HG03575 (cell line): Measurements from ENCODE around the gene RIMBP2.
"Not testable (repeated sequence)": the region's sequence is repeated elsewhere in the genome, so short reads cannot be mapped to it uniquely, and the experiment has no call there.

ENCODE experiments used
- ATAC-seq: cut with Tn5 transposase; IDR thresholded peaks from one replicate; pipeline ENCODE4 v1.9.1; 2021; ENCODE audit not compliant: unreplicated experiment, insufficient number of reproducible peaks, low FRiP score; ENCODE audit errors: extremely low read depth

The RIMBP2 gene

DNA sequence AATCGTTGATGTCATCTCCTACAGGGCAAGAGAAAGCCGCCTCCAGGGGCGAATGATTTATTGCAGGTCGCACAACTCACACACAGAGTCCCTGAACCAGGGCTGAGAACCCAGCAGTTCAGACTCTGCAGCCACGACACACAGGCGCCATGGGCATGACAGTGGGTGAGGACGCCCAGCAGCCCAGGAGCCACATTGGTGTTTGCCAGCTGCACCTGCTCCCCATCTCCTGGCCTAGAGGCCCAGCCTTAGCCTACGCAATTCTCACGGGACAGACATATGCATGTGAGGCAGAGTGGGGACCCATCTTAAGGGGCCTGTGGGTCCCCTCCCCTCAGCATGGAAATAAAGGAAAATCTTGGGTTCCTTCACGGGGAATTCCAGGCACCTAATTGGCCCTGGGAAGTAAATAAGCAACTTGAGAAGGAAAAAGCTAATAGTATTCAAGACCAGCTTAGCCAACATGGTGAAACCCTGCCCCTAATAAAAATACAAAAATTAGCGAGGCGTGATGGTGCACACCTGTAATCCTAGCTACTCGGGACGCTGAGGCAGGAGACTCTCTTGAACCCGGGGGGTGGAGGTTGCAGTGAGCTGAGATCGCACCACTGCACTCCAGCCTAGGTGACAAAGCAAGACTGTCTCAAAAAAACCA, 69.3 kb downstream of the RIMBP2 start:
- ATAC-seq = no peak

DNA sequence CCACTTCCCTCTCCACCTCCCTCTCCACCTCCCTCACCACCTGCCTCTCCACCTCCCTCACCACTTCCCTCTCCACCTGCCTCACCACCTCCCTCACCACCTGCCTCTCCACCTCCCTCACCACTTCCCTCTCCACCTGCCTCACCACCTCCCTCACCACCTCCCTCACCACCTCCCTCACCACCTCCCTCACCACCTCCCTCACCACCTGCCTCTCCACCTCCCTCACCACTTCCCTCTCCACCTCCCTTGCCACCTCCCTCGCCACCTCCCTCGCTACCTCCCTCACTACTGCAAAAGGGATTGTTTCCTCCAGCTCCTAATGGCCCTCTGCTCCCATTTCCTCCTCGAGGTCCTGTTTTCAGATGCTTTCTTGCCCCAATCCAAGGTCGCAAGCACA, 69.9 kb downstream of the RIMBP2 start:
- ATAC-seq = not testable (repeated sequence)

DNA sequence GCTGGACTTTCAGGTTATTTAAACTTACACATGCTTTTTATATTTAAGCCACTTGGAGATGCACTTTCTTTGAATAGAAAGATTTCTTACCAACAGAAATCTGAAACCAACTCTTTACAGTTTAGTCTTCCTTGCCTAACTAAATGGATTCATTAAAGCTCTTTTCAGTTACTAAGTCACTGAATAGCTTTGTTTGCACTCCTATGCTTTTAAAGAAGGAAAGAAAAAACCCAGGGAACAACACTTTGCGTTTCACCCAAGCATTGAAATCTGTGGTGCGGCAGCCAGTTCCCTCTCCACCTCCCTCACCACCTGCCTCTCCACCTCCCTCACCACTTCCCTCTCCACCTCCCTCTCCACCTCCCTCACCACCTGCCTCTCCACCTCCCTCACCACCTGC, 70.3 kb downstream of the RIMBP2 start:
- no peak for ATAC-seq

DNA sequence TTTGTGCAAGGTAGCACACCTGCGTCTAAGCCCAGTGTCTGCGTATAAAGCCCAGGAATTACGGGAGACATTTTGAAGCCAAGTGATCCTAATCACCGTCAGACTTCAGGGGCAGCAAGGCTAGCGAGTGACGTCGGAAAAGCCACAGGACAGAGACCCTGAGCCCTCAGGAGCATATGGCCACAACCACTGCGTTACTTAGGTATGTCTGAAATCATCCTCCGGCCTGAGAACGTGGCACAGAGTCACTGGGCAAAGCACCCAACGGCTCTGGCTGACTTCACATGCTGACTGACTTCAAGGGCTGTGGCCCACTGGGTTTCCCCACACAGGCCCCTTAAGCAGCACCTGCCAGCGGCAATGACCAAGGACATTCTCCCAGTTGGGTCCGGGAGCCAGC, 71.5 kb downstream of the RIMBP2 start:
- ATAC-seq = no peak

DNA sequence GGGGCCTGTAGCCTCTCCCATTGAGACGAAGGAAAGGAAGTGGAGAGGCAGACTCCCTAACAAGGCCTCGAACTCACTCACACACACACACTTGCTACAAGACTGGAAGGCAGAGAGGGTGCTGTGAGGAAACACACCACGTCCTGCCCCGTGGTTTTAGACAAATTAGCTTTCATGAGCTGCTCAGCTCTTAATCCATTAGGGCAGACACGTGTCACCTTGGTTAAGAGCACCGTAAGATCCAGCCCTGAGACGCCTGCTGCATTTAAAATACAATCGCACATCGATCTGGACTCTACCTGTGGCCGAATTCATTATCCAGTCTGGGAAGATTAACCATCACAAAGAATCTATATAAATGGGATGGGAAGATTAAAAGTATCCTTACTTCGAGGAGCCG, 72.0 kb downstream of the RIMBP2 start:
- no peak for ATAC-seq

DNA sequence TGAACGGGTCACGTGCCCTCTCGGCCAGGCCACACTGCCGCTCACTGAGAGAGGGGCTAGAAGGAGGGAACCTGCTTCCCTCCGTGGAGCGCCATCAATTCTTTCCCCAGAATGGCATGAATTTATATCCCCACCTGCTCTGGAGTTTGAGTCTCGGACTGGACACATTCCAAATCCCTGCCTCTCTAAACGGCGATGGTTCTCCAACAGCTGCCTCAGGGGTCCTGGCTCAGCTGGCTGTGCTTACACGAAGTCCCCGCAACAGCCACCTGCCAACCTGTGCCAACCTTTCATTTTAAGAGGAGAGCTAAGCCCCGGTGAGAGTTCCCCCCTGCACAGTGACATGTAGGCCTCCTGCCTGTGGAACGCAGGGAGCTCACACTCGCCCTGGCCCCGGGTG, 73.2 kb downstream of the RIMBP2 start:
- ATAC-seq = no peak

DNA sequence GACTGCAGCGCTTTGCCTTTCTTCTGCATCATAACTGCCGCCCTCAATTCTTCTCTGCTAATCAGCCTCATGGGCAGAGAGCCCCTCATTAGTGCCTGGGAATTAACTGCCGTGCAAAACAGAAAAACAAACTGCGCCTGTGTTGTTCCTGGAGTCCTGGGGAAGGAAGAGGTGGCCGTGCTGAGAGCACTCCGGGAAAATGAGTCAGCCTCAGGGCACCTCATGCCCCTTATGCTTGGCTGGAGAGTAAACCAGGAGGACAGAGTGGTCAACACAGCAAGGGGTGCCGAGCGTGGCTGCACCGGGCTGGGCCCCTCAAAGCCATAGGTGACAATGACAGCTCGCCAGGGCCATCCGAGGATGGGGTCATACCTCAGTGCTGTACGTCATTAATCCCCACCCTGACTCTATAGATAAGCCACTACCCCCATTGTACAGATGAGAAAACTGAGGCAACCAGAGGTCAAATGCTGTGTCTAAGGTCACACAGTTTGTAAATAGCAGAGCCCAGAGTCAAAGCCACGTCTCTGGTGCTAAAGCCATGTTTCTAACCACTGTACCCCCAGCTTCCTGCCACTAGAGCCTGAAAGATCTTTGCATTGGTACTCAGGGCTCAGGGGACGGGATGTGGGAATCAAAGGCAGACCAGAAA, 74.4 kb downstream of the RIMBP2 start:
- no peak for ATAC-seq

DNA sequence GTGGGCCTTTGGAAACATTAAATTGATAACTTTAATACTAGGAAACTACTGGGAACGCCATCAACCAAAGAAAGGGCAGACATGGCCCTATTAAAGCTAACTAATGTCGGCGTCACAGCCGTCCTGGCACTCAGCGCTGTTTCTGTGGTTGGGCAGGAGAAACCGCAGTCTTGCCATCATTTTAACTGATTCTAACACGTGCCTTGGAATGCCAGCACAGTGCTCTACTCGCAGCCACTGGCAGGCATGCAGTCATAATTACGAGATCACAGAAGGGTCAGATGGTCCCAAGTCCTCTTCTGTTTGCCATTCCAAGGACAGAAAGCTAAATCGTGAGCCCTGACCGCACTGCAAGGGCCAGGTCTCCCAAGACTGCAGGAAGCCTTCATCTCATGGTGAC, 75.2 kb downstream of the RIMBP2 start:
- ATAC-seq = no peak

DNA sequence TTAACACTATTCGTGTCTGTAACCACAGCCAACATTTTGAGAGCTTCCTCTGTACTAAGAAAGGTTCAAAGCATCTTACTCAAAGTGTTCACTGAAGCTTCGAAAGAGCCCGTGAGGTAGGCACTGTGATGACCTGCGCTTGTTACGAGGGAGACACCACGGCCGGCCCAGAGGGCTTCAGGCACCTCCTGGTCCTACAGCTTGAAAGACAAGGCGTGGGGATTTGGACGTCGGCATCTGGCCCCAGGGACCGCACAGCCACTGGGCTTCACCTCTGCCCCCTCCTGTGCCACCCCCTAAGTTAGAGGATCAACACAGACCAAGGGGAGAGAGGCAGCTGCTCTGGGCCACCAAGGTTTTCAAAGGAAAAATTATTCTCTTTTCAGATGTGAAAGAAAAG, 75.6 kb downstream of the RIMBP2 start:
- no peak for ATAC-seq

DNA sequence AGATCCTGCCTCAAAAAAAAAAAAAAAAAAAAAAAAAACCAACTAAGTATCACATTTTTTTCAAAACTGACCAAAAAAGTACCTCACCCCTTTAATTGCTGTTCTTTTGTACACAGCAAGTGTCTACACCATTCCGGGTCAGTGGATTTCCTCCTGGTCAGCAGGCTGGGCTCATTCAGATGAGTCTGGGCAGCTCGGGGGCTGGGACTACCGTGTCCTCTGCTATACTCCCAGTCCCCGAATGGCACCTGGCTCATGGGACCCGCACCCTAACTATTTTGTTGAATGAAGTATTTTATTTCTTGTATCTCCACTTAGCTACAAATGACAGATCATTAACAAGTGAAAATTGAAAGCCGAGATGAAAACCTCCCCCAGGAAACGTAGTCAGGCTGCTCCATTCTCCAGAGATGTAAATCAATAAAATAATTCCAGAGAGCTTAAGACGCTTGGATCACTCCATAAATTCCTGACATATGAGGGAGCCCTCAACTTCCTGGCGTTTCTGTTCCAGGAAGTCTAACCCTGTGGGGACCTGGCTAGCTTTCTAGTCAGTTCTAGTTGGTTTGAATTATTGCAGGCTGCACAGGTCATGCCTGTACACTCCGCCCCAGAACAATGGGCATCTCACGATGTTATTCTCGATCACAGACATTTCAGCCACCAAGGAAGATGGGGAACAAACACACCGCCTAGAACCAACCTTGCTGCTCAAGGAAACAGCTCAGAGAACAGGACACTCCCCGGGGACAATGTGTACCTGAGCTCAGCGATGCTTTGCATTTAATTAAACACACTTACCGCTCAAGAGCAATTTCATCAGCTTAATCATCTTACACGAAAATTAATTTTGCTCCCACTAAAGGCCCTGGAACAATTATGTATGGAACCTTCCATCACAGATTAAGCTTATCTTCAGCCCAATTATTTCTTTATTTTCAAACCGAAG, 76.3 kb downstream of the RIMBP2 start:
- ATAC-seq = no peak

DNA sequence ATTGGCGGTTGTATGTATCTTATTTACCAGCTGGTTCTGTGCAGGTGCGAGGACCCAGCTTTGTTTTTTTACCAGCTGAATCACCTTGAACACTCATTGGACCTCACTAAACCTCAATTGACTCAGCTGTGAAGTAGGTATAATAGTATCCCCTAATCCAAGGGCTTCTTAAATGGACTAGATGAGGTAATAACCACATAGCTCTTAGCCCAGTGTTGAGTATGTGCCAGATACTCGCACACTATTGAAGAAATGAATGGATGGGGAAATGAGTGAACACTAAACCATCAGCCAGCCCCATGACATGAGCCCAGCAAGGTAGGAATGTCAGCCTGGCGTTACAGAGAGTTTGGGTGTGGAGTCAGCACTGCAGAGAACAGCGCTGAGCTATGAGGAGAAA, 79.7 kb downstream of the RIMBP2 start:
- no peak for ATAC-seq

DNA sequence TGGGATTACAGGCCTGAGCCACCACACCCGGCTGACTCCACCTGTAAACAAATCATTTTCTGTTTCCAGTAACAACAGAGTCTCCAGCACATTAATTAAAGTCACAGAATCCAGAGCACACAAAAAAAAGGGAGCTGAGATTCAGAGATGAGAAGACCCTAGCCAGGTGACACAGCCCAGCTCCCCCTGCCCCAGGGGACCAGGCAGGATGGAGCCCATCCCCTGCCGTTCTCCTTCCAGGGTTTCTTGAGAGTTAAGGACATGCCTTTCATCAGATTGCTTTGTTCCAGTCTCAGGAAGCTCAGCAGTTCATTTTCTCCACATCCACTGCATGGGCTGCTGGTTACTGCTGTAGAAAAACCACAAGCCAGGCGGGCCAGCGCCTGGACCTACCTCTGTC, 81.2 kb downstream of the RIMBP2 start:
- no peak for ATAC-seq

DNA sequence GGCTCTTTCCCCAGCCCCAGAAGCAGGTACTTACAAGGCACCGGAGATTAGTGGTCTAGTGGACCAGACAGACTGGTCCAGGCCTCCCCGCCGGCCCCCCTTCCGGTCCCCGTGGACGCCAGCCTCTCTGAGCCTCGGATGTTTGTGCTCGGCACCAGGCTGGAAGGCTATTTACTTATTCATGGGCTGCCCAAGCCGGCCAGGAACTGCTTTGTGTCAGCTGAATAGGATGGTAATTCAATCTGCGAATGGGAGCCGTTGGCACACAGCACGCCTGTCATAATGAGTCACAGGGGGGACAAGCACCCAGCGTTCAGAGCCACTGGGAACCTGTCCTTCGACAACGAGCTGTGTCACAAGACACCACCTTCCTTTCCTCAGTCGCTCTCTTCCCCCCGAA, 82.3 kb downstream of the RIMBP2 start:
- no peak for ATAC-seq

DNA sequence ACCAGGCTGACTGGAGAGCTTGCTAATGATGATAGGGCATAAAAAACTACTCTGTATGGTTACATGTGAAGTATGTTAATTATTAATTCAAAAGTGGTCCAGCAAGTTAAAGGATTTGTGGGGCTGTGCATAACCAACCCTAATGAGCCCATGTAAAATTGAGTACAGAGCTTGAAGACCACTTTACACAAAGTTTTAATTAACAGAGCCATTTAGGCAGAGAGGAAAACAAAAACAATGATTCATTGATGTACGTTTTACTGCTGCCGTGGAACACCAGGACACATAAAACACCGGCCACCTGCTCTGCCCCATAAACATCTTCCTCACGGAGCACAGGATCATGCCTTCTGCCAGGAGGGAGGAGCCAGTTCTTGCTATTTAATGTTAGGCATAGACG, 83.5 kb downstream of the RIMBP2 start:
- ATAC-seq = no peak

DNA sequence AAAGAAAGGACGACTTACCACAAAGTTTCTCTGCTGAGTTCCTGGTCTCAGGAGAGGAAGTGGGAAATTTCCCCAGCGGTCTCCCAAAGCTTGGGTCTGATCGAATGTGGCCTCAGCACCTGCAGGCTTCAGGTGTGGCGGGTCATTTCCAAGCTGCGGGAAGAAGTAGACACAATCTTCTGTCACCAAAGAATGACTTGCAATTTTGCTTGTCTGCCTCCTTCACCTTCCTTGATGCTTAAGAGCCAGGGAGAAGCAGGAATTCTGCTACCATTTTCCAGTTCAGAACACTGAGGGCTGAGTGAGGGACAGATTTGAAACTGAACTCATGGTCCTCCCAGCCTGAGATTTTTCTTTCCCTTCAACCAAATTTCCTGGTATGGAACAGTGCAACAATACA, 87.8 kb downstream of the RIMBP2 start:
- ATAC-seq = no peak

DNA sequence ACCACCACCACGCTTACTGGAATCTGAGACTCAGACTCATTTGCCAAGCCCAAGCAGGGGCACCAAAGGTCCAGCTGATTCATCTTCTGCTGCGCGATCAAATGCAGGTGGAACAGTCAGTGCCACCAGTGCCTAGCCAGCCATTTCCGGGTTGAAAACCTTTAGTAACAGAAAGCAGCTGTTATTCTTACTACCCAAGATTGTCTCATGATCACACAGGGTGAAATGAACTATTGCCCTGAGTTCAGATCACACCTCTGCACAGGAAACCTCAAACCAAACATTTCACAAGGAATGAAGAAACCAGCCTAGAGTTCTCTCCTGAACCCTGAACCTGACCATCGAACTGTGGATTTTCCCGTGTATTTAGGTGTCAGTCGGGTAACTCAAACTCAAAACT, 88.9 kb downstream of the RIMBP2 start:
- ATAC-seq = no peak

DNA sequence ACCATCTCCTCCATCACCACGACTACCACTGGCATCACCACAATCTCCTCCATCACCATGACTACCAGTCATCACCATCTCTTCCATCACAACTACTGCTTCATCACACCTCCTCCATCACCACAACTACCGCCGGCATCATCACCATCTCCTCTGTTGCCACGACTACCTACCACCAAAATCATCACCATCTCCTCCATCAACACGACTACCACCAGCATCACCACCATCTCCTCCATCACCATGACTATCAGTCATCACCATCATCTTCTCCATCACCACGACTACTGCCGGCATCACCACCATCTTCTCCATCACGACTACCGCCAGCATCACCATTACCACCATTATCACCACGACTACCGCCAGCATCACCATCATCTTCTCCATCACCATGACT, 89.5 kb downstream of the RIMBP2 start:
- no peak for ATAC-seq

DNA sequence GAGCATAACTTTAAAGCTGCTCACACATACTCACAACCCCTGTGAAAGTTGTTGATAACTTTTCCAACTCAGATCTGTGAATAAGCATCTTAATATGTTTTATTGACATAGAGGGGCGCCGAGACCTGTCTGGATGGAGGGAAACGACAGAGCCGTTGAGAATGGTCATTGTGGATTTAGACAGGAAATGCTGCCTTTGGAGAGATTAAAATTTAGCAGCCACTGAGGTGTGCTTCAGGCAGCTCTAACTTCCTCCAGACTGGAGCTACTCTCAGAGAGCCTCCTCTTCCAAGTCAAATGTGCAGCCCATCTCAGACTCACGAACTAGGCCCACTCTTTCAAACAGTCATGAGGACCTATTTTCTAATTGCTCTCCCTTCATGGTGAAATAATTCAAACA, 90.9 kb downstream of the RIMBP2 start:
- no peak for ATAC-seq

DNA sequence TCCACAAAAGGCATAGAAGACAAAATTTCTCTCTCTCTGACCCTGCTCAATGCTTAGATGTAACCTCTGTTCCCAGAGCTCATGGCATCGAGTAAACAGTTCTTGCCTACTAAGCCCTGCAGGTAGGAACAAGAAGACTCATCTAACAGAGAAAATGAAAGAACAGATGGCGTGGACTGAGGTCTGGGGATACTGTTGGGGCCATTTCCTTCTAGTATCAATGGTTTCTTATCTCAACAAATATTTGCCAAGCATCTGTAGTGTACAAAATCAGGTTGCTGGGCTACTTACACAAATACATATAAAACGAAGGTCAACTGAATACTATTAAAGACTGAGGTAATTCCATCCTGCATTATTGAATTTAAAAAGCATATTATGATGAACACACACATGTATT, 93.3 kb downstream of the RIMBP2 start:
- ATAC-seq = no peak

DNA sequence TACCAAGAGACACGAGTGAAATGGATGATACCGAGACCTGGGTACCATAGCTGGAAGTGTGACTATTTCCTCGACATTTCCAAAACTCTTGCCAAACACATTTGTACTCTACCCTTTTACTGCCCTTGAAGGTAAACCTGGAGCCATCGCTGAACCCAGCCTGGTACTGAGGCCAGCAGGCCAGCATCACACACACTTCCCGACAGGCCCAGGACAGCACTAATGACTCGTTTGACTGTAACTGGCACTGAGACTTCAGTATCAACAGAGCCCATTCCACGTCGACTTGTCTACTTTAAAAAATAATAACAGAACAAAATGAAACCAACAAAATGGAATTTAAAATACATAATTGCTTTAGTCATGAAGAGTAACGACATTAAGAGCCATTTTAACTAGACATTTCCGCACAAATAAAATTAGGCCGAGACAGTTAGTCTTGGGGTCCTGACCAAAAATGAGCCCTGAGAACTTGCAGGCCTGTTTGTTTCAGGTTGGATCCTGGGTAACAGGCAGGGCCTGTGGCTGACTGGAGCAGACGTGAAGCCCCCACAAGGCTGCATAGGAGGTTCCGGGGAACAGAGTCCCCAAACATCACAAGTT, 94.3 kb downstream of the RIMBP2 start:
- ATAC-seq = no peak
